Endothelial cell (in vitro differentiated cells): ENCODE results near the gene HTR3E. TPM values are rescaled to one million over a fixed set of nuclear protein-coding genes. Genes with fewer than 3 reads are reported as not detected.
"Not testable (repeated sequence)": the region's sequence is repeated elsewhere in the genome, so short reads cannot be mapped to it uniquely, and the experiment has no call there.

Source experiments
- DNase-seq: peaks from one replicate; pipeline ENCODE4 v3.0.0; 2021; ENCODE audit warnings: low spot score
- H3K27ac Mint-ChIP-seq: one replicate; pipeline ENCODE4 v1.8.0; 2021; ENCODE audit warnings: mixed read lengths, inconsistent platforms; ENCODE audit not compliant: unreplicated experiment
- H3K27me3 Mint-ChIP-seq: one replicate; pipeline ENCODE4 v1.8.0; 2021; ENCODE audit warnings: mild to moderate bottlenecking, moderate library complexity, mixed read lengths, inconsistent platforms; ENCODE audit not compliant: unreplicated experiment
- H3K36me3 Mint-ChIP-seq: one replicate; pipeline ENCODE4 v1.8.0; 2021; ENCODE audit warnings: mild to moderate bottlenecking, low read depth, mixed read lengths, inconsistent platforms; ENCODE audit not compliant: unreplicated experiment
- H3K4me1 Mint-ChIP-seq: one replicate; pipeline ENCODE4 v1.8.0; 2021; ENCODE audit warnings: mild to moderate bottlenecking, mixed read lengths, inconsistent platforms; ENCODE audit not compliant: unreplicated experiment
- H3K4me3 Mint-ChIP-seq: one replicate; pipeline ENCODE4 v1.8.0; 2021; ENCODE audit warnings: mild to moderate bottlenecking, mixed read lengths, inconsistent platforms; ENCODE audit not compliant: unreplicated experiment
- H3K9me3 Mint-ChIP-seq: one replicate; pipeline ENCODE4 v1.8.0; 2021; ENCODE audit warnings: mixed read lengths, inconsistent platforms; ENCODE audit not compliant: unreplicated experiment
- CTCF ChIP-seq: fragments of 200-600 bp; sonication (generic); IDR thresholded peaks from one replicate; pipeline ENCODE4 v1.5.0; 2021; ENCODE audit warnings: antibody characterized with exemption; ENCODE audit not compliant: unreplicated experiment
- total RNA-seq: library from RNA; stranded (reverse); fragmentation: NEBNext Ultra II Directional; extraction: Animal tissue kit (Norgen Biotek cat#: 25700); gene quantifications from one replicate; pipeline ENCODE4 v1.2.1, GENCODE V29; 2021; ENCODE audit not compliant: unreplicated experiment

The HTR3E gene
- total RNA-seq, 1 donor from 2014 or later, result not detected

- Mint-ChIP-seq H3K9me3 (no peaks in the 10 kb centered on the region), H3K27ac (no peak overlapping the region), H3K36me3 (peaks cover 39% of the 10 kb centered on the region), H3K27me3 (peaks cover 5% of the 10 kb centered on the region), H3K4me1 (no peaks in the 10 kb centered on the region), H3K4me3 (no peak overlapping the region)
- TF ChIP-seq CTCF, result no peak
- DNase-seq, result no peak
Observed at GRCh38 chr3:184144505-184144904, 47.6 kb downstream of the HTR3E start.

- peaks cover 4% of the 10 kb centered on the region for H3K4me1 Mint-ChIP-seq
- TF ChIP-seq CTCF, result no peak
- DNase-seq, result peak; percentile 28
- no peaks in the 10 kb centered on the region for H3K9me3 Mint-ChIP-seq
- no peak overlapping the region for H3K27ac Mint-ChIP-seq
- peaks cover 5% of the 10 kb centered on the region for H3K27me3 Mint-ChIP-seq
- H3K4me3 Mint-ChIP-seq, result no peak overlapping the region
- H3K36me3 Mint-ChIP-seq, result peaks cover 35% of the 10 kb centered on the region
Observed at GRCh38 chr3:184145111-184145524, 48.3 kb downstream of the HTR3E start.

- no peak overlapping the region for H3K4me3 Mint-ChIP-seq
- DNase-seq, result no peak
- H3K36me3 Mint-ChIP-seq, result peaks cover 28% of the 10 kb centered on the region
- peaks cover 4% of the 10 kb centered on the region for H3K4me1 Mint-ChIP-seq
- no peak for TF ChIP-seq CTCF
- H3K9me3 Mint-ChIP-seq, result no peaks in the 10 kb centered on the region
- peaks cover 2% of the 10 kb centered on the region for H3K27me3 Mint-ChIP-seq
- no peak overlapping the region for H3K27ac Mint-ChIP-seq
Observed at GRCh38 chr3:184145751-184146270, 48.9 kb downstream of the HTR3E start.

GRCh38 chr3:184148076-184148475 lies 51.2 kb downstream of the HTR3E start:
- Mint-ChIP-seq H3K36me3 (peaks cover 6% of the 10 kb centered on the region), H3K4me3 (no peak overlapping the region), H3K9me3 (no peaks in the 10 kb centered on the region), H3K27ac (no peak overlapping the region), H3K27me3 (peaks cover 4% of the 10 kb centered on the region), H3K4me1 (peaks cover 4% of the 10 kb centered on the region)
- DNase-seq, result no peak
- TF ChIP-seq CTCF, result no peak

- no peak for DNase-seq
- peaks cover 4% of the 10 kb centered on the region for H3K27me3 Mint-ChIP-seq
- H3K4me3 Mint-ChIP-seq, result no peak overlapping the region
- H3K27ac Mint-ChIP-seq, result no peak overlapping the region
- H3K36me3 Mint-ChIP-seq, result no peaks in the 10 kb centered on the region
- TF ChIP-seq CTCF, result no peak
- peaks cover 10% of the 10 kb centered on the region for H3K4me1 Mint-ChIP-seq
- H3K9me3 Mint-ChIP-seq, result no peaks in the 10 kb centered on the region
Observed at GRCh38 chr3:184149123-184149522, 52.3 kb downstream of the HTR3E start.

- not testable (repeated sequence) for H3K36me3 Mint-ChIP-seq, H3K27me3 Mint-ChIP-seq, H3K4me3 Mint-ChIP-seq, DNase-seq, H3K9me3 Mint-ChIP-seq, H3K4me1 Mint-ChIP-seq, H3K27ac Mint-ChIP-seq
Observed at GRCh38 chr3:184149770-184150169, 52.9 kb downstream of the HTR3E start.
